HG02973 (cell line): ENCODE measurements around the gene PLCB3.
A peak's percentile ranks its signal among the peaks of the same experiment; 100 is the strongest.

ENCODE experiments used
- ATAC-seq: cut with Tn5 transposase; IDR thresholded peaks from one replicate; pipeline ENCODE4 v1.9.1; 2021; ENCODE audit warnings: moderate library complexity; ENCODE audit not compliant: unreplicated experiment

Gene PLCB3

GRCh38 chr11:64317961-64318765, 66.8 kb downstream of the PLCB3 start, which contains the start of gene PRDX5:
Gene PRDX5 (plus strand): TSS chr11:64318121. CDS start chr11:64318216, 95 bp downstream.
- peak; percentile 59 for ATAC-seq
